ENCODE data around the gene NAPEPLD.

DNA sequence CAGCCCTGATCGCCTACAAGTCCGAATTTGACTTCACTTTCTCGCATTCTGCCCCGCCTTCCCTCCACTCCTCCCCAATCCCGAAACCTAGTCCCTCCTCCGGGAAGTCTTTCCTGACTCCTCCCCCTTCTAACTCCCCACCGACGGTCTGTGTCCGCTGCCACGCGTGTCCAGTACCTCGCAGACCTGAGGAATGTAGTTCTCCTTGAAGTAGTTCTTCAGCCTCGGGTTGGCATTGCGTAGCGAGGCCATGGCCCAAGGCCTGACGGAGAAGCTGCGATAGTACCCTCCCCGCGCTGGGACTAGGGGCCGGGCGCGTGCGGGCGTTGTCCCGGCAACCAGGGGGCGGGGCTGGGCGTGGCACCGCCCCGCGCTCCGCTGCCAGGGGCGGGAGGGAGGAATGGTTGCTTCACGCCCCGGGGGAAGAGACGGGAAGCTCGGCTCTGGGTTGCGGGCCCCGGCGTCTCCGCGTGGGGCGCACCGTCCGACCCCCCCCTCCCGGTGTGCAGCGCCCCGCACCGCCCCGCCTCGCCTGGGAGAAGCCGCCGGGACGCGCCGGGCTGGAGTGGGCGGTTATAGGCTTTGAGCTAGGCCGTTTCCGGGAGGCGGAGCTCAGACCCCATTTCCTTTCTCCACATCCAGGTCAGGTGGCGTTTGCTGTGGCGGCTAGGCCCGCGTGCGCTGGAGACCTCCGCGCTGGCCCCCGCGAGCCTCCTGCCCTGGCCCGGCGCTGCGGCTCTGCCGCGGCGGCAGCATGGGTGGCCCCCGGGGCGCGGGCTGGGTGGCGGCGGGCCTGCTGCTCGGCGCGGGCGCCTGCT is 74.2 kb downstream of the NAPEPLD start, which contains the start of the genes ARMC10 and FBXL13:
- TF ChIP-seq, protein P1, sequence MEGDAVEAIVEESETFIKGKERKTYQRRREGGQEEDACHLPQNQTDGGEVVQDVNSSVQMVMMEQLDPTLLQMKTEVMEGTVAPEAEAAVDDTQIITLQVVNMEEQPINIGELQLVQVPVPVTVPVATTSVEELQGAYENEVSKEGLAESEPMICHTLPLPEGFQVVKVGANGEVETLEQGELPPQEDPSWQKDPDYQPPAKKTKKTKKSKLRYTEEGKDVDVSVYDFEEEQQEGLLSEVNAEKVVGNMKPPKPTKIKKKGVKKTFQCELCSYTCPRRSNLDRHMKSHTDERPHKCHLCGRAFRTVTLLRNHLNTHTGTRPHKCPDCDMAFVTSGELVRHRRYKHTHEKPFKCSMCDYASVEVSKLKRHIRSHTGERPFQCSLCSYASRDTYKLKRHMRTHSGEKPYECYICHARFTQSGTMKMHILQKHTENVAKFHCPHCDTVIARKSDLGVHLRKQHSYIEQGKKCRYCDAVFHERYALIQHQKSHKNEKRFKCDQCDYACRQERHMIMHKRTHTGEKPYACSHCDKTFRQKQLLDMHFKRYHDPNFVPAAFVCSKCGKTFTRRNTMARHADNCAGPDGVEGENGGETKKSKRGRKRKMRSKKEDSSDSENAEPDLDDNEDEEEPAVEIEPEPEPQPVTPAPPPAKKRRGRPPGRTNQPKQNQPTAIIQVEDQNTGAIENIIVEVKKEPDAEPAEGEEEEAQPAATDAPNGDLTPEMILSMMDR (IDR thresholded peaks at IDR 0.05; ENCODE audit: insufficient read depth, low read depth, low read length), result no peak
- no peak for TF ChIP-seq EZH2 (IDR thresholded peaks at IDR 0.05; ENCODE audit: insufficient read depth, low read length)

Measured in astrocyte (in vitro differentiated cells and primary cell).